IPS-20b (cell line): Measurements from ENCODE around the gene C16orf87.
A peak's percentile ranks its signal among the peaks of the same experiment; 100 is the strongest.
"Not testable (repeated sequence)": the region's sequence is repeated elsewhere in the genome, so short reads cannot be mapped to it uniquely, and the experiment has no call there.

Experiments
- H3K27ac ChIP-seq: one replicate; pipeline ENCODE4 v1.5.1; 2013; ENCODE audit warnings: low read length
- H3K27me3 ChIP-seq: 2 replicates; pipeline ENCODE4 v1.6.1; 2013; ENCODE audit warnings: mild to moderate bottlenecking, low read length, inconsistent platforms; ENCODE audit not compliant: insufficient read depth
- H3K36me3 ChIP-seq: 2 replicates; pipeline ENCODE4 v1.6.1; 2013; ENCODE audit warnings: low read depth, mild to moderate bottlenecking, inconsistent platforms, low read length, moderate library complexity; ENCODE audit not compliant: insufficient read depth
- H3K4me1 ChIP-seq: 2 replicates; pipeline ENCODE4 v1.6.1; 2013; ENCODE audit warnings: mild to moderate bottlenecking, control low read depth, inconsistent platforms, low read length, moderate library complexity; ENCODE audit not compliant: insufficient read depth
- H3K4me3 ChIP-seq: 2 replicates; pipeline ENCODE4 v1.5.1; 2013; ENCODE audit warnings: mild to moderate bottlenecking, low read length, inconsistent platforms
- H3K9ac ChIP-seq: 2 replicates; pipeline ENCODE4 v1.6.1; 2013; ENCODE audit warnings: low read depth, mild to moderate bottlenecking, inconsistent platforms, low read length, moderate library complexity
- H3K9me3 ChIP-seq: 2 replicates; pipeline ENCODE4 v1.6.1; 2013; ENCODE audit warnings: mild to moderate bottlenecking, low read depth, low read length, inconsistent platforms; ENCODE audit not compliant: insufficient read depth

Gene C16orf87

DNA sequence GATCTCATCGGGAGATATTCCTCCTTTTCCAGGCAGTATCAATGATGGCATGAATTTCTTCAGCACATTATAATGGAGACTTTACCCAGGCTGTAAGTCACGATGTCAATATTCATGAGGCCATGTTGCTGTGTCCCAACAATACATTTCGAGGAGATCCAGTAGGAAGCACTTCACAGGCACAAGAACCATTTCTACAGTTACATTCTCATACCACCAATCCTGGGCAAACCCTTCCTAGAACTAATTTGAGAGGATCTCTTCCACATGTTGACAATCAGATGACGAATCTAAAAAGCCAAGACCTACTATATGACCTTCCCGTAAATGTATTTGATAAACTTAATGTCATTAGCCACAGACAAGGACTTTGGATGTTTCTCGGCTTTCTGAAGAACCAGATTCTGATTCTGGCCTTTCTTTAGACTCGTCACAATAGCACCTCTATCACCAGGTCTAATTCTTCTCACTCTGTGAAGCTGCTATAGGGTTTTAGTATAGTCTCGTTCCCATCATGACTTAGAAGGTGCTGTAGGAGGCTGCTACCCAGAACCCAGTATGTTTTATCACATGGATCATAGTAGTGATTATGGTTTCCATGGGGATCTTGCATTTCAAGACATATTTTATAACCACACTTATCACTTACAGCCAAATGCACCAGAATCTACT lies 40.2 kb downstream of the C16orf87 start:
- H3K27ac ChIP-seq, result peak overlapping the region; percentile 48
- peak overlapping the region; percentile 85; the same call in 1 of the 2 replicates for H3K9ac ChIP-seq
- H3K4me1 ChIP-seq, result peaks cover 20% of the 10 kb centered on the region
- H3K27me3 ChIP-seq, result no peaks in the 10 kb centered on the region
- H3K9me3 ChIP-seq, result peaks cover 12% of the 10 kb centered on the region; the same call in 1 of the 2 replicates
- no peaks in the 10 kb centered on the region for H3K36me3 ChIP-seq
- peak overlapping the region; percentile 75 for H3K4me3 ChIP-seq

- Histone ChIP-seq H3K4me3 (peak overlapping the region; percentile 75), H3K9ac (peak overlapping the region; percentile 85; the same call in 1 of the 2 replicates), H3K27ac (peak overlapping the region; percentile 48), H3K4me1 (peaks cover 29% of the 10 kb centered on the region), H3K27me3 (no peaks in the 10 kb centered on the region), H3K9me3 (peaks cover 4% of the 10 kb centered on the region; the same call in 1 of the 2 replicates), H3K36me3 (no peaks in the 10 kb centered on the region)
Observed at GRCh38 chr16:46789499-46790414, 41.2 kb downstream of the C16orf87 start.

DNA sequence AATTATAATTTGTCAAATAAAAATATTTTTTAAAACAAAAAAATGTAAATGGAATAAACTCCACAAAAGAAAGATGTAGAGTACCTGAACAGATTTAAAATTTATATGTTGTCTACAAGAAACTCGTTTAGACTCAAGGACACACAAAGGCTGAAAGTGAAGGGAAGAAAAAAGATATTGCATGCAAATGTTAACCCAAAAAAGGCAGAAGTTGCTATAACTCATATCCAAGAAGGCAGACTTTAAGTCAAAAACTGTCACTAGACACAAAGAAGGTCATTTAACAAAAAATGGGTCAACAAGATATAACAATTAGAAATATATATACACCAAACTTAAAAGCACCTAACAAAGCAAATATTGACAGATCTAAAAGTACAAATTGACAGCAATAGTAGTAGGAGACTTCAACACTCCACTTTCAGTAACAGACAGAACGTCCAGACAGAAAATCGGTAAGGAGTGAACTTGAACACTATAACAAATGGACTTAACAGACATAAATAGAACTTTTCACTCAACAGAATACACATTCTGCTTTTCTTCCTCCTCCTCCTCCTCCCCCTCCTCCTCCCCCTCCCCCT lies 42.0 kb downstream of the C16orf87 start:
- H3K36me3 ChIP-seq, result no peaks in the 10 kb centered on the region
- no peaks in the 10 kb centered on the region for H3K27me3 ChIP-seq
- no peak overlapping the region for H3K27ac ChIP-seq
- H3K9ac ChIP-seq, result no peak overlapping the region; the same call in 1 of the 2 replicates
- H3K4me3 ChIP-seq, result peak overlapping the region; percentile 59
- H3K4me1 ChIP-seq, result peaks cover 30% of the 10 kb centered on the region
- H3K9me3 ChIP-seq, result no peaks in the 10 kb centered on the region

DNA sequence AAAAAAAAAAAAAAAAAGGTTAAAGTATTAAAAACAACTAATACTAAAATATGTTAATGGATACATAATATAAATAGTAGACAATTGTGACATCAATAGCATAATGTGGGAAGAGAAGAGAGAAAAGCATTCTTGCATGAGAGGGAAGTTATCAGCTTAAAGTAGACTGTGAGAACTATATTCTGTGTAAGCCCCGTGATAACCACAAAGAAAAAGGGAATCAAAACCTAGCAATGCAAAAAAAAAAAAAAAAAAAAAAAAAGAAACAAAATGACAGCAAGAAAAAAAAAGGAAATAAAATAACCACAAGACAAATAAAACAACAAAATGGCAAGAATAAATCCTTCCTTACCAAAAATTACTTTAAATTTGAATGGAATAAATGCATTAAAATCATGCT lies 43.1 kb downstream of the C16orf87 start:
- no peak overlapping the region for H3K9ac ChIP-seq
- H3K36me3 ChIP-seq, result no peaks in the 10 kb centered on the region
- no peak overlapping the region for H3K27ac ChIP-seq
- H3K27me3 ChIP-seq, result no peaks in the 10 kb centered on the region
- H3K4me1 ChIP-seq, result peaks cover 30% of the 10 kb centered on the region
- H3K4me3 ChIP-seq, result no peak overlapping the region
- H3K9me3 ChIP-seq, result no peaks in the 10 kb centered on the region

- Histone ChIP-seq H3K27ac (no peak overlapping the region), H3K27me3 (no peaks in the 10 kb centered on the region), H3K4me1 (peaks cover 25% of the 10 kb centered on the region), H3K36me3 (no peaks in the 10 kb centered on the region), H3K9me3 (no peaks in the 10 kb centered on the region), H3K9ac (peak overlapping the region; percentile 19; the same call in 1 of the 2 replicates), H3K4me3 (no peak overlapping the region)
Observed at GRCh38 chr16:46785076-46785845, 45.7 kb downstream of the C16orf87 start.

DNA sequence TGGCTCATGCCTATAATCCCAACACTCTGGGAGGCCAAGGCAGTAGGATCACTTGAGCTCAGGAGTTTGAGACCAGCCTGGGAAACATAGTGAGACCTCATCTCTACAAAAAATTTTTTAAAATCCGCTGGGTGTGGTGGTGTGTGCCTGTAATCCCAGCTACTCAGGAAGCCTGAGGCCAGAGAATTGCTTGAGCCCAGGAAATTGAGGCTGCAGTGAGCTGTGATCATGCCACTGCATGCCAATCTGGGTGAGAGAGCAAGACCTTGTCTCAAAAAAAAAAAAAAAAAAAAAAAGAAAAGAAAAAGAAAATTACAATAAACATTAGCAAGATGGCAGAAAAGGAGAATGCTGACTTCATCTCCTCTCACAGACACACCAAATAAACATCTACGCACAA lies 46.4 kb downstream of the C16orf87 start:
- H3K9ac ChIP-seq, result peak overlapping the region; percentile 19; the same call in 1 of the 2 replicates
- H3K36me3 ChIP-seq, H3K9me3 ChIP-seq, H3K27me3 ChIP-seq, H3K27ac ChIP-seq, H3K4me3 ChIP-seq: not testable (repeated sequence)
- H3K4me1 ChIP-seq, result peaks cover 23% of the 10 kb centered on the region

DNA sequence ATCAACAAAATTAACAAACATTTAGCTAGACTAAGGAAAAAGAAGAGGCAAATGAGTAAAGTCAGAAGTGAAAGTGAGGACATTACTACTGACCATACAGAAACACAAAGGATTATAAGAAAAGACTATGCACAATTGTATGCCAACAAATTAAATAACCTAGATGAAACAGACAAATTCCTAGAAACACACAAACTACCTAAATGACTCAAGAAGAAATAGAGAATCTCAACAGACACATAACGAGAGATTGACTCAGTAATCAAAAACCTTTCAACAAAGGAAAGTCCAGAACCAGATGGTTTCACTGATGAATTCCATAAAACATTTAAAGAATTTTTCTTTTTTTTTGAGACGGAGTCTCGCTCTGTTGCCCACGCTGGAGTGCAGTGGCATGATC lies 47.2 kb downstream of the C16orf87 start:
- Histone ChIP-seq H3K4me3 (no peak overlapping the region), H3K27me3 (no peaks in the 10 kb centered on the region), H3K9me3 (no peaks in the 10 kb centered on the region; the same call in 1 of the 2 replicates), H3K36me3 (no peaks in the 10 kb centered on the region), H3K27ac (no peak overlapping the region), H3K9ac (no peak overlapping the region), H3K4me1 (peaks cover 17% of the 10 kb centered on the region)

- Histone ChIP-seq H3K36me3 (no peaks in the 10 kb centered on the region), H3K27ac (no peak overlapping the region), H3K4me3 (no peak overlapping the region), H3K9me3 (no peaks in the 10 kb centered on the region; the same call in 1 of the 2 replicates), H3K27me3 (no peaks in the 10 kb centered on the region), H3K9ac (no peak overlapping the region), H3K4me1 (peaks cover 10% of the 10 kb centered on the region)
Observed at GRCh38 chr16:46782320-46782719, 48.7 kb downstream of the C16orf87 start.

GRCh38 chr16:46777804-46778203 lies 53.2 kb downstream of the C16orf87 start:
- no peaks in the 10 kb centered on the region for H3K36me3 ChIP-seq
- H3K9me3 ChIP-seq, result no peaks in the 10 kb centered on the region; the same call in 1 of the 2 replicates
- no peak overlapping the region for H3K9ac ChIP-seq
- no peaks in the 10 kb centered on the region for H3K4me1 ChIP-seq
- H3K4me3 ChIP-seq, result no peak overlapping the region
- no peak overlapping the region for H3K27ac ChIP-seq
- H3K27me3 ChIP-seq, result no peaks in the 10 kb centered on the region

DNA sequence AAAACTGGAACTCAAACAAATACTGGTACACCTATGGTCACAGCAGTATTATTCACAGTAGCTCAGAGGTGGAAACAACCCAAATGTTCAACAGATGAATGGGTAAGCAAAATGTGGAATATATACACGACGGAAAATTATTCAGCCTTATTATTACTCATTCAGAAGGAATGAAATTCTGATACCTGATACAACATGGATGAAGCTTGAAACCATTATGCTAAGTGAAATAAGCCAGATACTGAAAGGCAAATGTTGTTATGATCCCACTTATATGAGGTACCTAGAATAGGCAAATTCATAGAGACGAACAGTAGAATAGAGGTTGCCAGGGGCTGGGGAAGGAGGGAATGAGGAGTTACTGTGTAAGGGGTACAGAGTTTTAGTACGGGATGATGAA lies 55.8 kb downstream of the C16orf87 start:
- Histone ChIP-seq H3K27ac (no peak overlapping the region), H3K36me3 (no peaks in the 10 kb centered on the region)

DNA sequence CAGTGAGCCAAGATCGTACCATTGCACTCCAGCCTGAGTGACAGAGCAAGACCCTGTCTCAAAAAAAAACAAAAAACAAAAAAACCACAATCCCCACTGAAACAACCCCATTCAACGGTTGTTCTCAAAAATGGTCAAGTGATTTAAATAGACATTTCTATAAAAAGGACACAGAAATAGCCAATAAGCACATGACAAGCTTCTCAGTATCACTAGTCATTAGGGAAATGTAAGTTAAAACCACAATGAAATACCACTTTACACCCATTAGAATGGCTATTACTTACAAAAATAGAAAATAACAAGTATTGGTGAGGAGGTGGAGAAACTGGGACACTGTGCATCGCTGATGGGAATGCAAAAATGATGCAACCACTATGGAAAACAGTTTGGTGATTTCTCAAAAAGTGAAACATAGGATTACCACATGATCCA lies 56.2 kb downstream of the C16orf87 start:
- H3K27ac ChIP-seq, result no peak overlapping the region
- H3K9me3 ChIP-seq, result no peaks in the 10 kb centered on the region; the same call in 1 of the 2 replicates
- H3K27me3 ChIP-seq, result no peaks in the 10 kb centered on the region
- no peak overlapping the region for H3K4me3 ChIP-seq
- H3K36me3 ChIP-seq, result no peaks in the 10 kb centered on the region
- H3K9ac ChIP-seq, result no peak overlapping the region
- no peaks in the 10 kb centered on the region for H3K4me1 ChIP-seq

More for the DNA sequence above, 55.8 kb downstream of the C16orf87 start:
- Histone ChIP-seq H3K9me3 (no peaks in the 10 kb centered on the region; the same call in 1 of the 2 replicates), H3K4me1 (no peaks in the 10 kb centered on the region), H3K27me3 (no peaks in the 10 kb centered on the region), H3K9ac (no peak overlapping the region), H3K4me3 (no peak overlapping the region)
